Measurements from ENCODE around the gene C20orf204.

C20orf204 gene

GRCh38 chr20:64042054-64042781 lies 6.2 kb downstream of the C20orf204 start:
- DNase-seq (ENCODE audit: low read depth in 3 of 3): no peak

GRCh38 chr20:64043768-64044167 lies 7.8 kb downstream of the C20orf204 start:
- no peak for DNase-seq (ENCODE audit: low read depth in 3 of 3)

GRCh38 chr20:64044484-64045247 lies 8.7 kb downstream of the C20orf204 start:
- no peak for DNase-seq (ENCODE audit: low read depth in 3 of 3)

- no peak for DNase-seq (ENCODE audit: low read depth in 3 of 3)
These were observed 9.5 kb downstream of the C20orf204 start for GRCh38 chr20:64045346-64046011.

GRCh38 chr20:64047046-64047389 lies 11.0 kb downstream of the C20orf204 start:
- DNase-seq (ENCODE audit: low read depth in 3 of 3): no peak

GRCh38 chr20:64047968-64048401 lies 12.0 kb downstream of the C20orf204 start:
- DNase-seq (ENCODE audit: low read depth in 3 of 3): no peak

GRCh38 chr20:64048402-64049044 lies 12.5 kb downstream of the C20orf204 start:
- DNase-seq (ENCODE audit: low read depth in 3 of 3): no peak

GRCh38 chr20:64049060-64049877 lies 13.3 kb downstream of the C20orf204 start, which contains the start of gene SOX18:
TSS of gene SOX18 (minus strand) at chr20:64049639. CDS start at chr20:64049516, 123 bp downstream.
- DNase-seq (ENCODE audit: low read depth in 3 of 3): no peak

GRCh38 chr20:64049878-64050260 lies 13.9 kb downstream of the C20orf204 start:
- no peak for DNase-seq (ENCODE audit: low read depth in 3 of 3)

- DNase-seq (ENCODE audit: low read depth in 3 of 3): no peak
These were observed 14.5 kb downstream of the C20orf204 start for GRCh38 chr20:64050261-64051032.

- no peak for DNase-seq (ENCODE audit: low read depth in 3 of 3)
These were observed 15.1 kb downstream of the C20orf204 start for GRCh38 chr20:64051033-64051452.

GRCh38 chr20:64051561-64052325 lies 15.8 kb downstream of the C20orf204 start:
- no peak for DNase-seq (ENCODE audit: low read depth in 3 of 3)

- DNase-seq (ENCODE audit: low read depth in 3 of 3): no peak
These were observed 16.3 kb downstream of the C20orf204 start for GRCh38 chr20:64052326-64052722.

- no peak for DNase-seq (ENCODE audit: low read depth in 3 of 3)
These were observed 17.2 kb downstream of the C20orf204 start for GRCh38 chr20:64052987-64053840.

- no peak for DNase-seq (ENCODE audit: low read depth in 3 of 3)
These were observed 18.1 kb downstream of the C20orf204 start for GRCh38 chr20:64053841-64054661.

GRCh38 chr20:64055396-64055892 lies 19.5 kb downstream of the C20orf204 start:
- DNase-seq (ENCODE audit: low read depth in 3 of 3): no peak

GRCh38 chr20:64055893-64056638 lies 20.1 kb downstream of the C20orf204 start:
- no peak for DNase-seq (ENCODE audit: low read depth in 3 of 3)
